Neural crest cell (in vitro differentiated cells): ENCODE data around the gene LTBP4. TPM values are rescaled to one million over a fixed set of nuclear protein-coding genes. Genes with fewer than 3 reads are reported as not detected.
"Not testable (repeated sequence)": the region's sequence is repeated elsewhere in the genome, so short reads cannot be mapped to it uniquely, and the experiment has no call there.

Experiments
- DNase-seq: peaks from one replicate; pipeline ENCODE4 v3.0.0; 2021; ENCODE audit warnings: low read depth, mixed read lengths, low spot score
- H3K27ac Mint-ChIP-seq: one replicate; pipeline ENCODE4 v1.8.0; 2021; ENCODE audit warnings: mild to moderate bottlenecking, mixed read lengths; ENCODE audit not compliant: unreplicated experiment
- H3K27me3 Mint-ChIP-seq: 2 replicates; pipeline ENCODE4 v1.8.0; 2021; ENCODE audit warnings: low read depth, mild to moderate bottlenecking, mixed read lengths
- H3K36me3 Mint-ChIP-seq: 2 replicates; pipeline ENCODE4 v1.8.0; 2021; ENCODE audit warnings: low read depth, mild to moderate bottlenecking, mixed read lengths
- H3K4me1 Mint-ChIP-seq: 2 replicates; pipeline ENCODE4 v1.8.0; 2021; ENCODE audit warnings: mixed read lengths
- H3K4me3 Mint-ChIP-seq: one replicate; pipeline ENCODE4 v1.8.0; 2021; ENCODE audit warnings: mild to moderate bottlenecking, mixed read lengths
- H3K9me3 Mint-ChIP-seq: 2 replicates; pipeline ENCODE4 v1.8.0; 2021; ENCODE audit warnings: mixed read lengths
- CTCF ChIP-seq: fragments of 200-600 bp; sonication (generic); conservative IDR thresholded peaks from 2 replicates; pipeline ENCODE4 v1.5.0; 2021; ENCODE audit warnings: antibody characterized with exemption, mild to moderate bottlenecking
- total RNA-seq: library from RNA; stranded (reverse); gene quantifications from 2 replicates; pipeline ENCODE4 v1.2.1, GENCODE V29; 2021

Gene LTBP4
- total RNA-seq, 1 donor from 2014 or later = 125 TPM

DNA sequence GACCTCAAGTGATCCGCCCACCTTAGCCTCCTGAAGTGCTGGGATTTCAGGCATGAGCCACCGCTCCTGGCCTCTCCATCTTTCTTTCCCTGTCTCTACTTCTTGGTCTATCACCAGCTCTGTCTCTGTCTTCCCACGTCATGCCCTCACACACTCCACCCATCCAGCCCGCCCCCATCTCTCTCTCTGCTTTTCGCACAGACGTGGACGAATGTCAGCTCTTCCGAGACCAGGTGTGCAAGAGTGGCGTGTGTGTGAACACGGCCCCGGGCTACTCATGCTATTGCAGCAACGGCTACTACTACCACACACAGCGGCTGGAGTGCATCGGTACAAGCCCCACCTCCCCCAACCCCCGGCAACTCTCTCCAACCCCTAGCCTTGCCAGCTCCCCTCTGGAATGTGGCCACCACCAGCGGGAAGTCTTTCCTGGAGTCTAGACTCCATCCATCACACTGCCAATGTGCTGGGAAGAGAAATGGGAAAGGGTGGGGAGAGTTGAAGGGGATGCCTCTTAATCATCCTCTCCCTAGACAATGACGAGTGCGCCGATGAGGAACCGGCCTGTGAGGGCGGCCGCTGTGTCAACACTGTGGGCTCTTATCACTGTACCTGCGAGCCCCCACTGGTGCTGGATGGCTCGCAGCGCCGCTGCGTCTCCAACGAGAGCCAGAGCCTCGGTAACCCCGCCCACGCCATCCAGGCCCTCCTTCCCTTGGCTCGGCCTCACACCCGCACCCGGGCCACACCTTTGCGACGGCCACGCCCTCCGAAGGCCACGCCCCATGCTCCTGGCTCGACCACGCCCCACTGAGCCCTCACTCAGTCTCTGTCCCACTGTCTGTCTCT, 22.5 kb downstream of the LTBP4 start:
- H3K36me3 Mint-ChIP-seq = peaks cover 25% of the 10 kb centered on the region
- DNase-seq = no peak
- H3K4me1 Mint-ChIP-seq = peaks cover 13% of the 10 kb centered on the region
- H3K9me3 Mint-ChIP-seq = no peaks in the 10 kb centered on the region
- peaks cover 4% of the 10 kb centered on the region for H3K27me3 Mint-ChIP-seq
- H3K27ac Mint-ChIP-seq = no peak overlapping the region
- TF ChIP-seq CTCF = no peak
- no peak overlapping the region for H3K4me3 Mint-ChIP-seq

GRCh38 chr19:40624369-40625153, 23.4 kb downstream of the LTBP4 start:
- DNase-seq, H3K27ac Mint-ChIP-seq, H3K9me3 Mint-ChIP-seq, H3K27me3 Mint-ChIP-seq, H3K4me3 Mint-ChIP-seq: not testable (repeated sequence)
- Mint-ChIP-seq H3K36me3 (peaks cover 22% of the 10 kb centered on the region), H3K4me1 (peaks cover 13% of the 10 kb centered on the region)

- TF ChIP-seq CTCF = no peak
- H3K4me1 Mint-ChIP-seq = peaks cover 13% of the 10 kb centered on the region
Observed at GRCh38 chr19:40625406-40626120, 24.4 kb downstream of the LTBP4 start.

GRCh38 chr19:40626918-40627317, 25.7 kb downstream of the LTBP4 start:
- H3K27me3 Mint-ChIP-seq = peaks cover 4% of the 10 kb centered on the region
- H3K9me3 Mint-ChIP-seq = no peaks in the 10 kb centered on the region
- peaks cover 16% of the 10 kb centered on the region for H3K36me3 Mint-ChIP-seq
- no peak overlapping the region for H3K27ac Mint-ChIP-seq
- no peak overlapping the region for H3K4me3 Mint-ChIP-seq
- no peak for DNase-seq
- H3K4me1 Mint-ChIP-seq = peaks cover 13% of the 10 kb centered on the region
- TF ChIP-seq CTCF = no peak

More at GRCh38 chr19:40625406-40626120, 24.4 kb downstream of the LTBP4 start:
- H3K36me3 Mint-ChIP-seq = peaks cover 21% of the 10 kb centered on the region
- DNase-seq = no peak
- H3K27me3 Mint-ChIP-seq = peaks cover 4% of the 10 kb centered on the region
- peak overlapping the region; percentile 63 for H3K27ac Mint-ChIP-seq
- no peaks in the 10 kb centered on the region for H3K9me3 Mint-ChIP-seq
- no peak overlapping the region for H3K4me3 Mint-ChIP-seq

DNA sequence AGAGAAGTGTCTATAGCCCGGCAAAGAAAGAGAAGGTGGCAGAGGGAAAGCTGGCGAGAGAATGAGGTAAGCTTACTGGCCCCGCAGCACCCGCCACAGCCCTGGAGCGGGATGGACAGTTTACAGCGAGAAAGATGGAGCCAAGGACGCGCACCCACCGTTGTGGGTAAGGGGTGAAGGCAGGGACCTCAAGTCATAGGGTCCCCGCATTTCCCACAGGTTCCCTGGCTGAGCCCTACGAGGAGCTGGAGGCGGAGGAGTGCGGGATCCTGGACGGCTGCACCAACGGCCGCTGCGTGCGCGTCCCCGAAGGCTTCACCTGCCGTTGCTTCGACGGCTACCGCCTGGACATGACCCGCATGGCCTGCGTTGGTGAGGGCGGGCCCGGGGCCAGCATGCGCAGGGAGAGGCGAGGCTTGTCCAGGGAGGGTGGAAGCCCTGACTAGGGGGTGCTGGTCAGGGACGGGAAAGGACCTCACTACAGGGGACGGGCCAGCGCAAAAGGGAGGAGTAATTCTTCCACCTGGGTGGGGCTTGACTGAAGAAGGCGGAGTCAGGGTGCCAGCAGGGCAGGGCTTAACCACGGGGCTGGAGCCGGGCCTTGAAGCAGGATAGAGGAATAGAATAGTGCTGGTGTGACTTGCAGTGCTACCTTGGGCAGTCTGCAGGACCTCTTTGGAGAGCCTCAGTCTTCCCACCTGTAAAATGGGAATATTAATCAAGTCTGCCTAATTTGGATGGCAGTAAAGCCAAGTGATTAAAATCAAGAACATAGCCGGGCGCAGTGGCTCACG, 26.5 kb downstream of the LTBP4 start:
- Mint-ChIP-seq H3K4me3 (no peak overlapping the region), H3K36me3 (peaks cover 14% of the 10 kb centered on the region), H3K27ac (no peak overlapping the region), H3K27me3 (peaks cover 4% of the 10 kb centered on the region), H3K4me1 (peaks cover 19% of the 10 kb centered on the region), H3K9me3 (no peaks in the 10 kb centered on the region)
- no peak for TF ChIP-seq CTCF
- DNase-seq = no peak
